ENCODE data around the gene NXPE4.

DNA sequence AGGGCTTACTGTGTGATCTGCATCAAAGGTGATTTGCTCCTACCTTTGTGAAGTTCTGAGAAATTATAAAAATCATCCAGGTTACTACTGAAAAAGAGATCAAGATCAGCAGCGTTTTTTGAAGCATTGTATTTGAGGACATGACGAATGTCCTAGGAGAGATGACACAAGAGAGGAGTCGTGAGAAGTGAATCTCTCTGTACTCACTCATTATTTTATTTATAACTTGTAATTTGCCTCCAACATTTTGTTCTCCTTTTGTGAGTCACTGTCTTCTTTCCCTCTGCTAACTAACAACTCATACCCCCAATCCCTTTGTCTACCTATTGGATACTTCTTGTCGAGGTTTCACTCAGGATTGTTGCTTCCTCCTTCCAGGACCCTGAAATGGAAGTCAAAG is 44.5 kb downstream of the NXPE4 start:
- TF ChIP-seq PHF8 (conservative IDR thresholded peaks at IDR 0.05; ENCODE audit: low read depth, low read length) (no peak), RXRA (IDR thresholded peaks at IDR 0.05; ENCODE audit: insufficient read depth, low read depth, low read length) (no peak), EP300 (IDR thresholded peaks at IDR 0.05; ENCODE audit: borderline replicate concordance in 1 of 2, low read depth in 2 of 2, low read length in 2 of 2) (no peak), CBX8 (IDR thresholded peaks at IDR 0.05; ENCODE audit: borderline replicate concordance, low read depth, low read length) (no peak), SP1 (IDR thresholded peaks at IDR 0.05; ENCODE audit: low read depth, low read length) (no peak), RAD21 (IDR thresholded peaks at IDR 0.05 in 1 of 2, conservative IDR thresholded peaks at IDR 0.05 in 1 of 2; ENCODE audit: low read depth in 2 of 2, low read length in 2 of 2) (no peak), SIX5 (IDR thresholded peaks at IDR 0.05; ENCODE audit: low read depth, low read length) (no peak), TAF1 (IDR thresholded peaks at IDR 0.05; ENCODE audit: low read depth, low read length) (no peak), ZNF274 (IDR thresholded peaks at IDR 0.05; ENCODE audit: borderline replicate concordance, extremely low read depth, low read length) (no peak), POLR2AphosphoS5 (IDR thresholded peaks at IDR 0.05; ENCODE audit: low read depth, low read length) (no peak)
- TF ChIP-seq, protein P1, sequence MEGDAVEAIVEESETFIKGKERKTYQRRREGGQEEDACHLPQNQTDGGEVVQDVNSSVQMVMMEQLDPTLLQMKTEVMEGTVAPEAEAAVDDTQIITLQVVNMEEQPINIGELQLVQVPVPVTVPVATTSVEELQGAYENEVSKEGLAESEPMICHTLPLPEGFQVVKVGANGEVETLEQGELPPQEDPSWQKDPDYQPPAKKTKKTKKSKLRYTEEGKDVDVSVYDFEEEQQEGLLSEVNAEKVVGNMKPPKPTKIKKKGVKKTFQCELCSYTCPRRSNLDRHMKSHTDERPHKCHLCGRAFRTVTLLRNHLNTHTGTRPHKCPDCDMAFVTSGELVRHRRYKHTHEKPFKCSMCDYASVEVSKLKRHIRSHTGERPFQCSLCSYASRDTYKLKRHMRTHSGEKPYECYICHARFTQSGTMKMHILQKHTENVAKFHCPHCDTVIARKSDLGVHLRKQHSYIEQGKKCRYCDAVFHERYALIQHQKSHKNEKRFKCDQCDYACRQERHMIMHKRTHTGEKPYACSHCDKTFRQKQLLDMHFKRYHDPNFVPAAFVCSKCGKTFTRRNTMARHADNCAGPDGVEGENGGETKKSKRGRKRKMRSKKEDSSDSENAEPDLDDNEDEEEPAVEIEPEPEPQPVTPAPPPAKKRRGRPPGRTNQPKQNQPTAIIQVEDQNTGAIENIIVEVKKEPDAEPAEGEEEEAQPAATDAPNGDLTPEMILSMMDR (IDR thresholded peaks at IDR 0.05; ENCODE audit: control extremely low read depth in 1 of 3, insufficient read depth in 1 of 3, low read depth in 1 of 3, low read length in 3 of 3) = no peak

All from H1 (cell line).